GM12891 (cell line): ENCODE data around the gene C1QTNF4.

Experiments
- PAX5 ChIP-seq: IDR thresholded peaks from 2 replicates; pipeline ENCODE4 v1.6.1; 2011; ENCODE audit warnings: low read length, moderate library complexity, mild to moderate bottlenecking; ENCODE audit not compliant: insufficient read depth, severe bottlenecking
- POLR2A ChIP-seq: IDR thresholded peaks from 2 replicates; pipeline ENCODE4 v1.6.1; 2011; ENCODE audit warnings: low read depth, low read length, control low read depth
- POLR2AphosphoS5 ChIP-seq: IDR thresholded peaks from 2 replicates; pipeline ENCODE4 v1.6.1; 2011; ENCODE audit warnings: low read depth, low read length, control low read depth
- SPI1 ChIP-seq: IDR thresholded peaks from 2 replicates; pipeline ENCODE4 v1.6.1; 2011; ENCODE audit warnings: low read depth, low read length, control low read depth
- TAF1 ChIP-seq: IDR thresholded peaks from 2 replicates; pipeline ENCODE4 v1.6.1; 2011; ENCODE audit warnings: low read depth, low read length, control low read depth

GRCh38 chr11:47586098-47586855 is 7.9 kb downstream of the C1QTNF4 start, which contains the start of gene FAM180B:
- no peak for TF ChIP-seq TAF1
- TF ChIP-seq POLR2AphosphoS5: no peak
- TF ChIP-seq POLR2A: no peak
- TF ChIP-seq SPI1: no peak
- no peak for TF ChIP-seq PAX5
